Measurements from ENCODE around the gene SERPINB11.

Gene SERPINB11

DNA sequence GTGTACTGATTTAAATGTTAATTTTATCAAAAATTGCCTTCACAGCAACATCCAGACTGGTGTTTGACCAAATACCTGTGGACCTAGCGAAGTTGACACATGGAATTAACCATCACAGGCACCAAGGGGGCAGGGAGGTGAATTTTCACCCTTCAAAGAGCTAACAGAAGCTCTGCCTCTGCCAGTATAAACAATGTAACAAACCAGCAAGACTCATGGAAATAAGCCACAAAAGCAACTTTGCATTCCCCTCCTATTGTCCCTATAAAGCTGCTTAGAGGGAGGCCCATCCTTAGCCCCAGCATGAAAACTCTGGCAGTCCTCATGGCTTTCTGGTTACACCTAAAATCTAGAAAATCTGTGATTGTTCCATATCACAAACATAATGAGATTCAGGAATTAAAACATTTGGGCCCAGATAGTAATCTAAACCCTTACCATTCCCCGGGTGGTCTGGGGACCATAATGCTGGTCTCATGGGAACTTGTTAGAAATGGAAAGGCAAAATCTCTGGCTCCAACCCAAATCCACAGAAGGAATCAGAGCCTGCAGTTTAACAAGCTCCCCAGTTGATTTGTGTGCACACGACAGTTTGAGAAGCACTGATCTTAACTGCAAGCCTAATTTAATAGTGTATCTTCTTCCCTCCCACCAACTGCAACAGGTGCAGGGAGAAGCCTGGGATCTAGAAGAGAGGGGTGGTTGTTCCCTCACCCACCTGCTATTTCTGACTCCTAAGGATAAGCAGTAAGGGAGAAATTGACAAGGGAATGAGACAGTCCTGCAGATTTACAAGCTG is 23.1 kb downstream of the SERPINB11 start:
- DNase-seq (ENCODE audit: low read depth): no peak
- no peak overlapping the region for H3K4me3 ChIP-seq (ENCODE audit: control insufficient read depth, low read depth, low read length)
- TF ChIP-seq, protein P1, sequence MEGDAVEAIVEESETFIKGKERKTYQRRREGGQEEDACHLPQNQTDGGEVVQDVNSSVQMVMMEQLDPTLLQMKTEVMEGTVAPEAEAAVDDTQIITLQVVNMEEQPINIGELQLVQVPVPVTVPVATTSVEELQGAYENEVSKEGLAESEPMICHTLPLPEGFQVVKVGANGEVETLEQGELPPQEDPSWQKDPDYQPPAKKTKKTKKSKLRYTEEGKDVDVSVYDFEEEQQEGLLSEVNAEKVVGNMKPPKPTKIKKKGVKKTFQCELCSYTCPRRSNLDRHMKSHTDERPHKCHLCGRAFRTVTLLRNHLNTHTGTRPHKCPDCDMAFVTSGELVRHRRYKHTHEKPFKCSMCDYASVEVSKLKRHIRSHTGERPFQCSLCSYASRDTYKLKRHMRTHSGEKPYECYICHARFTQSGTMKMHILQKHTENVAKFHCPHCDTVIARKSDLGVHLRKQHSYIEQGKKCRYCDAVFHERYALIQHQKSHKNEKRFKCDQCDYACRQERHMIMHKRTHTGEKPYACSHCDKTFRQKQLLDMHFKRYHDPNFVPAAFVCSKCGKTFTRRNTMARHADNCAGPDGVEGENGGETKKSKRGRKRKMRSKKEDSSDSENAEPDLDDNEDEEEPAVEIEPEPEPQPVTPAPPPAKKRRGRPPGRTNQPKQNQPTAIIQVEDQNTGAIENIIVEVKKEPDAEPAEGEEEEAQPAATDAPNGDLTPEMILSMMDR (conservative IDR thresholded peaks at IDR 0.05; ENCODE audit: control insufficient read depth, insufficient read depth, low read depth, low read length): no peak

DNA sequence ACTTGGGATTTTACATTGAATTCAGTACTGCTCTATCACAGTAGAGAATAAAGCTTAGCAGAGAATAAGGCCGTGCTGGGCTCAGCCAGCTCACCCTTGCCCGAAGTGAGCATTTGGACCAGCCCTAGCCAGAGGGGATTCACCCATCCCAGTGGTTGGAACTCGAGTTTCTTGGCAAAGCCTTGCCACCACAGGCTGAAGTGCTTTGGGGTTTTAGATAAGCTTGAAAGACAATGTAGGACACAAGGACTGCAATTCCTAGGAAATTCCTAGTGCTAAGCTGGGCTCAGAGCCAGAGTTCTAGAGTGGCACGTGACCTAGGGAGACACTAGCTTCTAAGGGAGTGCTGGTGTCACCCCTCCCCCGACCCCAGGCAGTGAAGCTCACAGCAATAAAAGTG is 28.0 kb downstream of the SERPINB11 start:
- DNase-seq (ENCODE audit: low read depth): no peak
- TF ChIP-seq, protein P1 (conservative IDR thresholded peaks at IDR 0.05; ENCODE audit: control insufficient read depth, insufficient read depth, low read depth, low read length): no peak

GRCh38 chr18:63731215-63731614 is 28.5 kb downstream of the SERPINB11 start:
- no peak for DNase-seq (ENCODE audit: low read depth)
- no peak overlapping the region for H3K4me3 ChIP-seq (ENCODE audit: control insufficient read depth, low read depth, low read length)
- TF ChIP-seq, protein P1 (conservative IDR thresholded peaks at IDR 0.05; ENCODE audit: control insufficient read depth, insufficient read depth, low read depth, low read length): no peak

More for the DNA sequence above, 28.0 kb downstream of the SERPINB11 start:
- no peak overlapping the region for H3K4me3 ChIP-seq (ENCODE audit: control insufficient read depth, low read depth, low read length)

- TF ChIP-seq, protein P1 (conservative IDR thresholded peaks at IDR 0.05; ENCODE audit: control insufficient read depth, insufficient read depth, low read depth, low read length): no peak
- H3K4me3 ChIP-seq (ENCODE audit: control insufficient read depth, low read depth, low read length): no peak overlapping the region
- peak; percentile 25 for DNase-seq (ENCODE audit: low read depth)
These were observed 34.1 kb downstream of the SERPINB11 start for GRCh38 chr18:63736876-63737275.

DNA sequence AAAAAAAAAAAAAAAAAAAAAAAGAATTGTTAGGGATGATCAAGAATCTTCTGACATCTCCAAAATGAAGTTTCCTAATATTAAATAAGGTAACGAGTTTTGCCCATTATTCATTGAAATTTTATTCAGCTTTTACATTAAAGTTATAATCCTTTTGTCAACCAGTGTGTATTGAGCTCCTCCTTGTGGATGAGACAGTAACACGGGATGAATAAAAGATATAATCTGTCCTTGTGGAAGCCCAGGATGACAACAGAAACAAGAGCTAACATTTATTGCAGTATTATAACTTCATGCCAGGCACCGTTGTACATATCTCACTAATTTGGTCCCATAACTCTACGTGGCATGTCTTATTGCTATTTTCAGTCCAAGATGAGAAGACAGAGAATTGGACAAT is 39.0 kb downstream of the SERPINB11 start:
- H3K4me3 ChIP-seq (ENCODE audit: control insufficient read depth, low read depth, low read length): no peak overlapping the region
- TF ChIP-seq, protein P1 (conservative IDR thresholded peaks at IDR 0.05; ENCODE audit: control insufficient read depth, insufficient read depth, low read depth, low read length): peak; percentile 73
- DNase-seq (ENCODE audit: low read depth): peak; percentile 64

- TF ChIP-seq, protein P1 (conservative IDR thresholded peaks at IDR 0.05; ENCODE audit: control insufficient read depth, insufficient read depth, low read depth, low read length): no peak
- DNase-seq (ENCODE audit: low read depth): no peak
- no peak overlapping the region for H3K4me3 ChIP-seq (ENCODE audit: control insufficient read depth, low read depth, low read length)
These were observed 44.2 kb downstream of the SERPINB11 start for GRCh38 chr18:63747006-63747405.

Data from fibroblast of mammary gland (primary cell).